ENCODE measurements around the gene SALL4. TPM values are rescaled to one million over a fixed set of nuclear protein-coding genes. Genes with fewer than 3 reads are reported as not detected.

Gene SALL4
- total and polyA plus RNA-seq, 4 donors = 0.16 to 3.6 (median 1.4) TPM

- WGBS = 93% methylated on average over 17 of the region's 17 CpGs
- peaks cover 0 to 5% (median 0%) of the 10 kb centered on the region in 4 donors for H3K36me3 ChIP-seq (ENCODE audit: control insufficient read depth in 4 of 4, insufficient read depth in 3 of 4, low read depth in 1 of 4, low read length in 3 of 4)
- no peak for DNase-seq (ENCODE audit: low spot score)
- no peaks in the 10 kb centered on the region for H3K9me3 ChIP-seq (ENCODE audit: control insufficient read depth in 4 of 4, low read length in 3 of 4)
- no peak overlapping the region for H3K4me3 ChIP-seq (ENCODE audit: low read depth in 1 of 3, low read length in 3 of 3)
- H3K27ac ChIP-seq (ENCODE audit: low read depth in 1 of 2, low read length in 2 of 2) = no peak overlapping the region
- no peaks in the 10 kb centered on the region for H3K4me1 ChIP-seq (ENCODE audit: control insufficient read depth in 4 of 4, insufficient read depth in 4 of 4, low read length in 3 of 4)
- no peak for TF ChIP-seq EGR1 (IDR thresholded peaks at IDR 0.05; ENCODE audit: low read depth in 2 of 2)
- no peak for TF ChIP-seq CTCF (IDR thresholded peaks at IDR 0.05; ENCODE audit: low read depth, low read length, missing input control)
- no peak for TF ChIP-seq RAD21 (IDR thresholded peaks at IDR 0.05)
- TF ChIP-seq YY1 (IDR thresholded peaks at IDR 0.05) = no peak
- no peak for TF ChIP-seq FOXA1 (IDR thresholded peaks at IDR 0.05)
- no peak overlapping the region for H3K9ac ChIP-seq (ENCODE audit: low read depth in 1 of 2, low read length in 2 of 2)
- no peaks in the 10 kb centered on the region for H3K27me3 ChIP-seq (ENCODE audit: control insufficient read depth in 4 of 4, insufficient read depth in 4 of 4, low read length in 3 of 4)
Observed at GRCh38 chr20:51790256-51790655, 12.1 kb downstream of the SALL4 start.

GRCh38 chr20:51789434-51789833 lies 12.9 kb downstream of the SALL4 start:
- TF ChIP-seq SP1 (IDR thresholded peaks at IDR 0.05) (no peak), NR2F2 (IDR thresholded peaks at IDR 0.05) (no peak), RXRA (IDR thresholded peaks at IDR 0.05) (no peak), FOXA2 (IDR thresholded peaks at IDR 0.05) (no peak), YY1 (IDR thresholded peaks at IDR 0.05) (no peak), JUND (IDR thresholded peaks at IDR 0.05) (no peak), TAF1 (conservative IDR thresholded peaks at IDR 0.05) (no peak), CTCF (IDR thresholded peaks at IDR 0.05; ENCODE audit: low read depth, low read length, missing input control) (no peak), MAX (IDR thresholded peaks at IDR 0.05) (no peak), HNF4G (IDR thresholded peaks at IDR 0.05) (no peak), FOXA1 (IDR thresholded peaks at IDR 0.05) (no peak), GABPA (IDR thresholded peaks at IDR 0.05 in 1 of 2, conservative IDR thresholded peaks at IDR 0.05 in 1 of 2) (no peak), ATF3 (IDR thresholded peaks at IDR 0.05) (no peak), REST (IDR thresholded peaks at IDR 0.05) (no peak), EGR1 (IDR thresholded peaks at IDR 0.05; ENCODE audit: low read depth in 2 of 2) (no peak)
- no peak overlapping the region for H3K9ac ChIP-seq (ENCODE audit: low read depth in 1 of 2, low read length in 2 of 2)
- H3K27me3 ChIP-seq (ENCODE audit: control insufficient read depth in 4 of 4, insufficient read depth in 4 of 4, low read length in 3 of 4) = no peaks in the 10 kb centered on the region
- H3K4me1 ChIP-seq (ENCODE audit: control insufficient read depth in 4 of 4, insufficient read depth in 4 of 4, low read length in 3 of 4) = no peaks in the 10 kb centered on the region
- H3K9me3 ChIP-seq (ENCODE audit: control insufficient read depth in 4 of 4, low read length in 3 of 4) = no peaks in the 10 kb centered on the region
- WGBS = 73% methylated on average over 2 of the region's 2 CpGs
- H3K27ac ChIP-seq (ENCODE audit: low read depth in 1 of 2, low read length in 2 of 2) = no peak overlapping the region
- peaks cover 0 to 5% (median 0%) of the 10 kb centered on the region in 4 donors for H3K36me3 ChIP-seq (ENCODE audit: control insufficient read depth in 4 of 4, insufficient read depth in 3 of 4, low read depth in 1 of 4, low read length in 3 of 4)
- no peak for DNase-seq (ENCODE audit: low spot score)
- H3K4me3 ChIP-seq (ENCODE audit: low read depth in 1 of 3, low read length in 3 of 3) = no peak overlapping the region
